NCI-H1417 (cell line): ENCODE measurements around the gene MARCKS.
A peak's percentile ranks its signal among the peaks of the same experiment; 100 is the strongest.

Experiments used
- DNase-seq, 3 experiments: peaks; one replicate each; lab custom pipeline; 2025; lab: John Stamatoyannopoulos, UW

The MARCKS gene, protein sequence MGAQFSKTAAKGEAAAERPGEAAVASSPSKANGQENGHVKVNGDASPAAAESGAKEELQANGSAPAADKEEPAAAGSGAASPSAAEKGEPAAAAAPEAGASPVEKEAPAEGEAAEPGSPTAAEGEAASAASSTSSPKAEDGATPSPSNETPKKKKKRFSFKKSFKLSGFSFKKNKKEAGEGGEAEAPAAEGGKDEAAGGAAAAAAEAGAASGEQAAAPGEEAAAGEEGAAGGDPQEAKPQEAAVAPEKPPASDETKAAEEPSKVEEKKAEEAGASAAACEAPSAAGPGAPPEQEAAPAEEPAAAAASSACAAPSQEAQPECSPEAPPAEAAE

GRCh38 chr6:113856625-113857555, at the start of gene MARCKS:
Gene MARCKS (plus strand): TSS chr6:113857345. CDS start chr6:113857746, 401 bp downstream.
- peak; percentile 94 to 99 (median 96) for DNase-seq

GRCh38 chr6:113809826-113810225, 47.3 kb upstream of the MARCKS start:
- DNase-seq, result no peak

GRCh38 chr6:113813142-113813541, 44.0 kb upstream of the MARCKS start:
- DNase-seq, result no peak

- DNase-seq, result no peak
These were observed 38.6 kb upstream of the MARCKS start for GRCh38 chr6:113818578-113818977.

- DNase-seq, result no peak
These were observed 37.8 kb upstream of the MARCKS start for GRCh38 chr6:113819169-113819830.

DNA sequence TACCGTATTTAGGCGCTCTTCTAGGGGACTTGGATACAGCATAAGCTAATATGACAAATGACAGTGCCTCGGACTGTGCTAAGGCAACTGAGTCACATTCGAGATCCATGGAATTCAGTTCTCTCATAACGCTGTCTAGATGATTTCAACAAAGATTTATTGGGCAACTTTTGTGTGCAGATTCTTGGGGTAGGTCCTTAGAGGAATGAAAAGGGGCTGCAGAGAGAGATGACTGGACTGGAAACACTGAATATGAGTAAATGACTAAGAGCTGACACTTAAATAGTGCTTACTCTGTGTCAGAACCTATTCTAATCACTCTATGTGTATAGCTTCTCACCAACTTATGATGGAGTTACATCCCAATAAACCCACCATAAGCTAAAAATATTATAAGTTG, 36.4 kb upstream of the MARCKS start:
- DNase-seq, result no peak

- no peak for DNase-seq
These were observed 35.7 kb upstream of the MARCKS start for GRCh38 chr6:113821445-113821844.

DNA sequence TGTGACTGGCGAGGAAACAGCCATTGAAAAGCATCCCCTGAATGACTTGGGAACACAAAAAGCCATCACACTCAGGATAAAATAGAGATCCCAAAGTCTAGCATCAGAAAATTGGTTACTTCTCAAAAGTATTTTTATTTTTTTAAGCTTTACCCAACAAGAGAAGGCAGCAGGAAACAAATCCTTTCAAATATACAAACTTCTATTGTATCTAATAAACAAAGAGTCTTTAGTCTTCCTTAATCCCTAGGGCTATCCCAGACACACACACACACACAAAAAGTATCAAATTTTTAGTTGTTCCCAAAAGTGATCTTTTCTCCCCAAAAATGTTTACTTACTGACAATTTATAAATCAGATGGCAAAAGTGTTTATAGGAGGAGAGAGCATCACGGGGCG, 33.2 kb upstream of the MARCKS start:
- DNase-seq, result no peak

DNA sequence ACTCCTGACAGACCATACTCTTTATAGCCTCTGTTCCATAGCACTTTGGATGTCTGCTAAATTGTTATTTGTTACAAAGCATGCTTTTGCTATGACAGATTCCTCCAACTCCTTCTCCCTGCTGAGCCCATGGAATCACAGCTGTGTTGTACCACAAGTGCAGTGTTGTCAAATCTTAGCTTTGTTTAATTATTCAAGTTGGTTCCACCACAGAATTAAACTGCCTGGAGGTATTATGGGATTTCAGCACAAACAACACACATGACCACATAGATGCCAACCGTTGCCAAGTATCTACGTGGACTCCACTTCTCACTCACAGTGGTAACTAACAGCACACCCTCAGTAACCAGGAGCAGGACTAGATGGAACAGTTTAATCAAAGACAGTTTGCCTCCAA, 32.7 kb upstream of the MARCKS start:
- DNase-seq, result no peak

DNA sequence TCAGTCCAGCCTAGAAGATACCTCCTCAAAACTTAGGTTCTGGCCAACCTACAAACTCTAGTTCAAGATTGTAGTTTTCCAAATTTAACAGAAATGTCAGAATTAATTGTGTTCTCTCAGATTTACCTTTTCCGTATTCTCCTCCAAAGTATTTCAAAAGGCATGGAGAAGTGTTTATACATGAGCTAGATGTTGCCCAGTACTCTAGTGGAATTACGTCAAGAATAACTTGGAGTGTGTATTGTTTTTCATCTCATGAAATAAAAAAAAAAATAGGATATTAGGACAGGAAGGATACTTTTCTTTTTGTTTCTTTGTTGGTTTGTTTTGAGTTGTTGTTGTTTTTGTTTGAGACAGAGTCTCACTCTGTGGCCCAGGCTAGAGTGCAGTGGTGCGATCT, 32.3 kb upstream of the MARCKS start:
- no peak for DNase-seq

DNA sequence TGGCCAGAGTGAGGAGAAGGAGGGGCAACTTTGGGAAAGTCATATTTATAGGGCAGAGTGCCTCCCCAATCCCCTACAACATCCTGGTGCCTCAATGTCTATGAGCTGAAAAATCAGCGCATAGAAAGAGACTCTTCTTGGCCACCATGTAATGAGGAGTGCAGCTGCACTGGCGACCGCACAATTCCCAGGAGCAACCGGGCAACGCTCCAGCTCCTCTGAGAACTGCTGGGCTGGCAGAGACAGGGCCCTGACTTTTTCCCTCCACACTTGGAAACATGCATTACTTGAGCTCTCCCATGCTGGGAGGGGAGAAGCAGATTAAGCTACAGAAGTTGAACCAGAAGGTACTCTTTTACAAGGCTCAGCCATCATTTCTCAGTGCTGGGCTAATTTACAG, 31.4 kb upstream of the MARCKS start:
- peak in 1 of 3 experiments; percentile 79 for DNase-seq

GRCh38 chr6:113828984-113829695, 28.0 kb upstream of the MARCKS start:
- no peak for DNase-seq

- no peak for DNase-seq
These were observed 27.5 kb upstream of the MARCKS start for GRCh38 chr6:113829696-113830045.

DNA sequence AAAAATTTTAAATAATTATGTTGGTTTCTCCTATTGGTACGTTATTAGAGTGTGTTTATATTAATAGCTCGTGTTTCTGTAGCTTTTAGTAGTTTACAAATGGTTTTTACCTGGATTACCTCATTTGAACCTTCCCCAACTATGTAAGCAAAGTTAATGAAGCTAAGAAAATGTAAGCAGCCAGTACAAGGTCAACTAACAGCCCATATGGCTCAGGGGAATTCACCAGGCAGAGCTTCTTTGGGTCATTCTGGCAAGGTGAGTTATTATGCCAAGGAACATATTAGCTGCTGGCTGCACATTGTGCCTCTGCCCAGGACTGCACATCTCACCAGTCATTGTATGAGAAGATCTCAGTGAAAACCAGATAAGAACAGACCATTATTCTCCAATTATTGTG, 27.0 kb upstream of the MARCKS start:
- DNase-seq, result no peak

DNA sequence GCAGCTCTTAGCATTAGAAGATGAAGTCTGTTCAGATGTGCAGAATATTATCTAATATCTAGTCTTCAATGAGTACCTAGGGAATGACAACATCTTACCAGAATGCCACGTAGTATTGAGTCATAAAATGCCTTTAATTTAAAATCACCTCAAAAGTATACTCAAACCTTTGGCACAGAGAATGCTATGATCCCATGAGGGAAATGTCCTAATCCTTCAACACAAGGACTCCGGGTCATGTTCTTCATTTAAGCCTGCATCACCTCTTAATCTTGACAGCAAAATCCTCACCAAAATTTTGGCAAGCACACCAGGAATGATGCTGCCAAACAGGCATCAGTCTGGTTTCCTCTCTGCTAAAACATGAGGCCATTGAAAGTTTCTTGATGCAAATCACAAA, 23.6 kb upstream of the MARCKS start:
- no peak for DNase-seq

DNA sequence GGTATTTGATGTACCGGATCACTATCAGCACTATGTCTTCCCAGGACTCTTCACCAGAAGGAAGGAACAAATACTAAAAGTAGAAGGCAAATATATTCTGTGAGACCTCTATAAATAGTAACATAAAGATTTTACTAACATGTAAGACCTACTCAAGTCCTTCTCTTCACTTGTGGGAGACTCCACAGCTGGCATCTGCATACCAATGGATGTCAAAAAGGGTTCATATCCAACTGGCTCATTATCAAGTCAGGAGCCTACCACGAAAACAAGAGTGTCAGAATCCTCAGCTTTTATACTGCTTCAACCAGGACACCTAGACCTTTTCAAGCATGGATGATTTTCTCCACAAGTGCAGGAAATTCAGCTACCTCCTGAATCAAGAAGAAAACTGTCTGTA, 20.0 kb upstream of the MARCKS start:
- DNase-seq, result no peak

DNA sequence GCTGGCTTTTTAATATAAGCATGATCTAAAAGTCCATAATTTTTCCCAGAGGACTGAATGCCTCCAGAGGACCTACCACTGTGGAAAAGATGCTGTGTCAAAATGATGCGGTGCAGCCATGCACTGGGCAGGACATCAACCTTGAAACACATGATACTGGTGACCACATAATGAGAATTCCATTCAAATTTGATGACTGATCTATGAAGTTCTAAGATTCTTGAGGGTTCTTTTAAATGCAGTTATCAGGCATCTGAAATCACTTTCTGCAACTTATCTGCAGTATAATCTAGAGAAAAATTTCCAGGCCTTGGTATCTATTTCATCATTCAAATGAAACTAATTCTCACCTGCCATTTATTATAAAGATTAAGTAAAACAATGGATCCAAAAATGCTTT, 15.0 kb upstream of the MARCKS start:
- DNase-seq, result no peak

DNA sequence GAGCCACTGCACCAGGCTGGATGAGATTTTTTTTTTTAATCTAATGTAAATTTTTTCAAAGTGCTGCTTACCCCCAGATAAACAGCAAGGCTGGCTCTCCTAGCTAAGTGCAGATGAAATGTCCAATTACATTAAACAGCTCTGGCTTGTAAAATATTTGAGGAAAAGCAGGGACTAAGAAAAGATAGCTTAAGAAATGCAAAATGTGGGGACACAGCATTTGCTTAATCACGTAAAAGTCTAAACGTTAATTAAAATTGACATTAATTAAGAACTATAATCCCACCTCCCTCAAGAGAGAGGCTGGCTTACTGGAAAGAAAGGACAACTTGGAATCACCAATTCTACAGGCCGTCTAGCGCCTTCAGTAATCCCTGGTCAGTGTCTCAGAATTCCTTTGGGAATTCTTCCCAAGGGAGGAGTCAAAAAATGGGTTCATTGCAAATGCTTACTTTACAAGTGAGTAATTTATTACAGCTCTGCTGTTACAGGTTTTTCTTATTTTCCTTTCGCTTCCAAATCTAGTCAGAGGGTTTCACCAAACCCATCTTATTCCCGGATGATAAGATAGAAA, 13.6 kb upstream of the MARCKS start:
- no peak for DNase-seq

DNA sequence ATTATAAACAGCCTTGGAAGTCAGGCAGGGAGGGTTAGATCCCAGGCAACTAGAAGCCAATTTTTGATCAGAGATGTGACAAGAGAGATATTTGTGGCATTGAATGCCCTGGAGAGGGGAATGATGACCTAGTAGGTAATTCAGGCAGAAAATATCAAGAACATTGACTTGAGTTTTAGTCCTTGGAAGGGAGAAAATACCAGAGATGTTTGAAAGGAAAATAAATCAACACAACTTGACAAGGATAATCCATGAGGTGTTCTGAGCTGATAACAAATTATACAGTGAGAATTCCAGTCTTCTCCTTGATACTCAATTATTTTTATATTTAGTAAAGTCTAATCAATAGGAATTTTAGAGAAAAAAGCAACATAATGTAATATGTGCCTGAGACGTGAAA, 10.6 kb upstream of the MARCKS start:
- no peak for DNase-seq

DNA sequence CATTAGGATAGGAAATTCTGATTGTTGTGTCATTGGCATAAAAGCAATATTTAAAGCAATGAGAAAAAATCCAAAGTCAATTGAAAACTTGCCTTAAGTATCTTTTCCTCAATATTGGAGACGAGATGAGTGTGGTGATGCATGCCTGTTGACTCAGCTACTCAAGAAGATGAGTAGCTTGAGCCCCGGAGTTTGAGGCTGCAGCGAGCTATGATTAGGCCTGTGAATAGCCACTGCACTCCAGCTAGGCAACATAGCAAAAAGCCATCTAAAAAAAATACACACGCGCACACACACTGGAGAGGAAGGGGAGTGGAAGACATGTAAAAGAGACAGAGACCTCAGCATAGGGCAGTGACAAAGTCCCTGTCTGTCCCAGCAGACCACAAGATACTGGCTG, 9.7 kb upstream of the MARCKS start:
- DNase-seq, result no peak

GRCh38 chr6:113848280-113848679, 8.9 kb upstream of the MARCKS start:
- DNase-seq, result no peak

- no peak for DNase-seq
These were observed 8.3 kb upstream of the MARCKS start for GRCh38 chr6:113848811-113849210.
